ENCODE measurements around the gene CROT.

- TF ChIP-seq CTCF (IDR thresholded peaks at IDR 0.05; ENCODE audit: insufficient read depth, low read depth, low read length) (no peak), EZH2 (IDR thresholded peaks at IDR 0.05; ENCODE audit: insufficient read depth, low read length) (no peak)
Observed at GRCh38 chr7:87369216-87369615, 23.8 kb downstream of the CROT start.

Measured in astrocyte (in vitro differentiated cells and primary cell).